ENCODE data around the gene RSRC2.

The RSRC2 gene

GRCh38 chr12:122499991-122500684 lies 26.6 kb downstream of the RSRC2 start:
- TF ChIP-seq SIN3A (IDR thresholded peaks at IDR 0.05; ENCODE audit: borderline replicate concordance, insufficient read depth, low read length), result no peak
- TF ChIP-seq POLR2AphosphoS5 (IDR thresholded peaks at IDR 0.05; ENCODE audit: low read depth, low read length), result no peak
- TF ChIP-seq REST (IDR thresholded peaks at IDR 0.05; ENCODE audit: insufficient read depth in 1 of 2, low read depth in 2 of 2, low read length in 2 of 2), result no peak
- TF ChIP-seq FOXP2 (optimal IDR thresholded peaks at IDR 0.05; ENCODE audit: borderline replicate concordance, extremely low read depth, extremely low read length, insufficient read depth), result no peak
- no peak for TF ChIP-seq TAF1 (IDR thresholded peaks at IDR 0.05; ENCODE audit: borderline replicate concordance, insufficient read depth, low read length)

GRCh38 chr12:122495258-122495657 lies 31.5 kb downstream of the RSRC2 start:
- TF ChIP-seq REST (IDR thresholded peaks at IDR 0.05; ENCODE audit: insufficient read depth in 1 of 2, low read depth in 2 of 2, low read length in 2 of 2) (no peak), POLR2AphosphoS5 (IDR thresholded peaks at IDR 0.05; ENCODE audit: low read depth, low read length) (no peak), SIN3A (IDR thresholded peaks at IDR 0.05; ENCODE audit: borderline replicate concordance, insufficient read depth, low read length) (no peak), TAF1 (IDR thresholded peaks at IDR 0.05; ENCODE audit: borderline replicate concordance, insufficient read depth, low read length) (no peak)

GRCh38 chr12:122491991-122492390 lies 34.7 kb downstream of the RSRC2 start:
- TF ChIP-seq TAF1 (IDR thresholded peaks at IDR 0.05; ENCODE audit: borderline replicate concordance, insufficient read depth, low read length), result no peak
- no peak for TF ChIP-seq REST (IDR thresholded peaks at IDR 0.05; ENCODE audit: insufficient read depth in 1 of 2, low read depth in 2 of 2, low read length in 2 of 2)
- TF ChIP-seq SIN3A (IDR thresholded peaks at IDR 0.05; ENCODE audit: borderline replicate concordance, insufficient read depth, low read length), result no peak
- TF ChIP-seq POLR2AphosphoS5 (IDR thresholded peaks at IDR 0.05; ENCODE audit: low read depth, low read length), result no peak
- no peak for TF ChIP-seq FOXP2 (optimal IDR thresholded peaks at IDR 0.05; ENCODE audit: borderline replicate concordance, extremely low read depth, extremely low read length, insufficient read depth)

GRCh38 chr12:122489038-122489437 lies 37.7 kb downstream of the RSRC2 start:
- TF ChIP-seq SIN3A (IDR thresholded peaks at IDR 0.05; ENCODE audit: borderline replicate concordance, insufficient read depth, low read length) (no peak), POLR2AphosphoS5 (IDR thresholded peaks at IDR 0.05; ENCODE audit: low read depth, low read length) (no peak), TAF1 (IDR thresholded peaks at IDR 0.05; ENCODE audit: borderline replicate concordance, insufficient read depth, low read length) (no peak), REST (IDR thresholded peaks at IDR 0.05; ENCODE audit: insufficient read depth in 1 of 2, low read depth in 2 of 2, low read length in 2 of 2) (no peak), FOXP2 (optimal IDR thresholded peaks at IDR 0.05; ENCODE audit: borderline replicate concordance, extremely low read depth, extremely low read length, insufficient read depth) (no peak)

Measured in PFSK-1 (cell line).